ENCODE data around the gene OASL.
A peak's percentile ranks its signal among the peaks of the same experiment; 100 is the strongest.

Gene OASL

GRCh38 chr12:121010860-121011259, 28.2 kb downstream of the OASL start:
- no peak for DNase-seq

- peak; percentile 2 for DNase-seq
These were observed 29.3 kb downstream of the OASL start for GRCh38 chr12:121009741-121010140.

GRCh38 chr12:121008347-121009098, 30.5 kb downstream of the OASL start:
- no peak for DNase-seq

GRCh38 chr12:121005346-121005815, 33.7 kb downstream of the OASL start:
- peak; percentile 3 for DNase-seq

- DNase-seq: no peak
These were observed 34.7 kb downstream of the OASL start for GRCh38 chr12:121004253-121004815.

- DNase-seq: no peak
These were observed 35.4 kb downstream of the OASL start for GRCh38 chr12:121003650-121004049.

GRCh38 chr12:121001841-121002483, 37.1 kb downstream of the OASL start:
- DNase-seq: no peak

GRCh38 chr12:121001060-121001459, 38.0 kb downstream of the OASL start:
- no peak for DNase-seq

GRCh38 chr12:121000530-121000929, 38.5 kb downstream of the OASL start:
- no peak for DNase-seq

GRCh38 chr12:120999191-121000120, 39.6 kb downstream of the OASL start:
- DNase-seq: no peak

- DNase-seq: no peak
These were observed 40.6 kb downstream of the OASL start for GRCh38 chr12:120998435-120998834.

- no peak for DNase-seq
These were observed 41.6 kb downstream of the OASL start for GRCh38 chr12:120997448-120997847.

GRCh38 chr12:120996133-120996746, 42.8 kb downstream of the OASL start:
- DNase-seq: no peak

GRCh38 chr12:120994589-120995337, 44.3 kb downstream of the OASL start:
- no peak for DNase-seq

GRCh38 chr12:120994059-120994458, 45.0 kb downstream of the OASL start:
- no peak for DNase-seq

GRCh38 chr12:120993496-120993895, 45.5 kb downstream of the OASL start:
- DNase-seq: no peak

- DNase-seq: no peak
These were observed 46.1 kb downstream of the OASL start for GRCh38 chr12:120992989-120993388.

GRCh38 chr12:120991965-120992364, 47.1 kb downstream of the OASL start:
- no peak for DNase-seq

- DNase-seq: no peak
These were observed 48.5 kb downstream of the OASL start for GRCh38 chr12:120990487-120991055.

GRCh38 chr12:120989687-120990086, 49.4 kb downstream of the OASL start:
- DNase-seq: no peak

GRCh38 chr12:120988658-120989057, 50.4 kb downstream of the OASL start:
- DNase-seq: no peak

Data from midbrain (tissue), 1 donor.